ENCODE data around the gene TMBIM1. TPM values are rescaled to one million over a fixed set of nuclear protein-coding genes. Genes with fewer than 3 reads are reported as not detected.

The TMBIM1 gene
- total and polyA plus RNA-seq, 2 donors (not counting 1 experiment from before 2014, with no cell fraction given): 170 to 235 TPM

DNA sequence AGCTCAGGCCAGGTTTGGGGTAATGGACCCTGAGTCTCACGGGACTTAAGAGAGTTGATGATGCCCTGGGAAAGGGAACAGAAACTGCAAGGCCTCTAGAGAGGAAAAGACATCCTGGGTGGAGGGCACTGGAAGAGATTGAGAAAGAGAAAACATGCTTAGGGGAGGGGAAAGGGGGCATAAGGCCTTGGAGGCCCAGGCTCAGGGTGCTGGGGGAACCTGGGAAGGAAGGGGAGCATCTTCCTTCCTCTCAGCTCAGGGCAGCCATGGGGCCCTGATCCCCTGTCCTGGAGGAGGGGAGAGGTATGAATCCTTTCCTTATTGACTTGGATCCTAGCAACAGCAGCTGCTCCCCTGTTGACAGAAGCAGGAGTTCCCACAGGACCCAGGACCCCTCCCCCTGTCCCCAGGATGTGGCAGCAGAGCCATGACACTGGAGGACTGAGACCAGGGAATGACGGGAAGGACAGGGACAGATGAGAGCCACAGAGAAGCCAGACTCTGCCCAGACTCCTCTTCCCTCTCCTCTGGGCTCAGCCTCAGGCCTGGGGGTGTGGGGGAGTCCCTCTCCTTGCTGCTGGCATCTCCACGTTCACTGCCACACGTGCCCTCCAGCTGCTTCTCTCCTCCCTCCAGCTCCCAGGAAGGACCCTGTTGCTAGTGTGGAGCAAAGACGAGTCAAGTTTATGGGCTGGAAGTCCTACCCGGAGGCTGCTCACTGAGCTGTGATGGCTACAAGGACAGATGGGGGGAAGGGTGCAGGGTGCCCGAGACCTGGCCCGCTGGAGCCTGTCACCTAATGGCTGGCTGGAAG is 30.7 kb downstream of the TMBIM1 start:
- no peaks in the 10 kb centered on the region for H4K20me1 ChIP-seq (ENCODE audit: control insufficient read depth, extremely low read depth, insufficient read depth, low read length)
- H3K27me3 ChIP-seq (ENCODE audit: control insufficient read depth, insufficient read depth, low read length): no peaks in the 10 kb centered on the region
- no peak overlapping the region for H2AFZ ChIP-seq (ENCODE audit: low read length)
- H3K4me1 ChIP-seq (ENCODE audit: control insufficient read depth, extremely low read depth, insufficient read depth, low read length): peaks cover 8% of the 10 kb centered on the region
- no peak overlapping the region for H3K27ac ChIP-seq (ENCODE audit: insufficient read depth, low read length)
- no peak overlapping the region for H3K4me3 ChIP-seq (replicated peaks in 1 of 4; ENCODE audit: control extremely low read depth in 1 of 4, insufficient read depth in 1 of 4, low read depth in 3 of 4, low read length in 4 of 4)
- H3K9ac ChIP-seq (ENCODE audit: insufficient read depth, low read length): no peak overlapping the region
- peaks cover 11% of the 10 kb centered on the region for H3K36me3 ChIP-seq (ENCODE audit: control insufficient read depth, insufficient read depth, low read length)
- no peaks in the 10 kb centered on the region for H3K9me3 ChIP-seq (ENCODE audit: control insufficient read depth, insufficient read depth, low read depth, low read length)
- DNase-seq (ENCODE audit: low read depth in 2 of 2): no peak
- no peaks in the 10 kb centered on the region for H3K79me2 ChIP-seq (ENCODE audit: control insufficient read depth, insufficient read depth, low read length)
- H3K4me2 ChIP-seq (ENCODE audit: extremely low read depth, insufficient read depth, low read length): no peak overlapping the region
- TF ChIP-seq, protein P1, sequence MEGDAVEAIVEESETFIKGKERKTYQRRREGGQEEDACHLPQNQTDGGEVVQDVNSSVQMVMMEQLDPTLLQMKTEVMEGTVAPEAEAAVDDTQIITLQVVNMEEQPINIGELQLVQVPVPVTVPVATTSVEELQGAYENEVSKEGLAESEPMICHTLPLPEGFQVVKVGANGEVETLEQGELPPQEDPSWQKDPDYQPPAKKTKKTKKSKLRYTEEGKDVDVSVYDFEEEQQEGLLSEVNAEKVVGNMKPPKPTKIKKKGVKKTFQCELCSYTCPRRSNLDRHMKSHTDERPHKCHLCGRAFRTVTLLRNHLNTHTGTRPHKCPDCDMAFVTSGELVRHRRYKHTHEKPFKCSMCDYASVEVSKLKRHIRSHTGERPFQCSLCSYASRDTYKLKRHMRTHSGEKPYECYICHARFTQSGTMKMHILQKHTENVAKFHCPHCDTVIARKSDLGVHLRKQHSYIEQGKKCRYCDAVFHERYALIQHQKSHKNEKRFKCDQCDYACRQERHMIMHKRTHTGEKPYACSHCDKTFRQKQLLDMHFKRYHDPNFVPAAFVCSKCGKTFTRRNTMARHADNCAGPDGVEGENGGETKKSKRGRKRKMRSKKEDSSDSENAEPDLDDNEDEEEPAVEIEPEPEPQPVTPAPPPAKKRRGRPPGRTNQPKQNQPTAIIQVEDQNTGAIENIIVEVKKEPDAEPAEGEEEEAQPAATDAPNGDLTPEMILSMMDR (conservative IDR thresholded peaks at IDR 0.05 in 1 of 2, IDR thresholded peaks at IDR 0.05 in 1 of 2; ENCODE audit: low read depth in 1 of 2, low read length in 2 of 2): no peak
- no peak for TF ChIP-seq EZH2 (IDR thresholded peaks at IDR 0.05; ENCODE audit: low read length, missing control alignments)

DNA sequence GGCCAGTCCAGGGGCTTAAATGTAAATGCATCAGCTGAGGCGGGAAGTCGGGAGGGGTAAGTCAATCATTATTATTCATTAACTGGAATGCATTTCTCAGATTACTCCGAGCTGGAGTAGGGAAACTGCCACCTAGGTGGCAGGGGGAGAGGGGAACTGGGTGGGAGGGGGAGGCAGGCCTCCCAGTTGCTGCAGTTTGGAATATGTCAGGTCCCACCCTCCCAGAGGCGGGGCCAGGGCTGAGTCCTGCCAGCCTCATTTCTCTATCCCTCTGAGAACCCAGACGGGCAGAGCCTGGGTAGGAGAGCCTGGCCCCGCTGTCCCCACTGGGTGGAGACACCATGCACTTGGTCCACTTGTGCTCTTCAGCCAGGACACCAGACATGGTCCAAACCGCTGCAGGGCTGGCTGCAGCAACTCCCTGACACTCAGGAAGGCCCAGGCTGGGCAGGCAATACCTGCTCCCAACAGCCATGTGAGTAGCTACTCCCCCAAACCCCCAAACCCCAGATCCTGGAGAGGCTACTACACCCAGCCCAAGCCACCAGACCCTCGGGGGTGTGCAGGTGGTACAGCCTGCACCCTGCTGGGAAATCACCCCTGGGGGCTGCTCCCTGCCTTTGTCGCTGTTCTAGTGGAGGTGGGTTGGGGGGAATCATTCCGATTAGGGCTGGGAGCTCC is 31.4 kb downstream of the TMBIM1 start, which contains the start of gene GPBAR1:
Gene GPBAR1 (plus strand): TSS at position 274 of the 681 bp plus-strand sequence. CDS start 1,710 bp downstream, outside the sequence.
- Histone ChIP-seq H4K20me1 (ENCODE audit: control insufficient read depth, extremely low read depth, insufficient read depth, low read length) (no peaks in the 10 kb centered on the region), H3K4me2 (ENCODE audit: extremely low read depth, insufficient read depth, low read length) (no peak within 1 kb of the TSS), H3K27ac (ENCODE audit: insufficient read depth, low read length) (no peak within 1 kb of the TSS), H3K27me3 (ENCODE audit: control insufficient read depth, insufficient read depth, low read length) (no peaks in the 10 kb centered on the region), H3K36me3 (ENCODE audit: control insufficient read depth, insufficient read depth, low read length) (peaks cover 10% of the 10 kb centered on the region), H3K9ac (ENCODE audit: insufficient read depth, low read length) (no peak within 1 kb of the TSS), H3K4me1 (ENCODE audit: control insufficient read depth, extremely low read depth, insufficient read depth, low read length) (peaks cover 8% of the 10 kb centered on the region), H2AFZ (ENCODE audit: low read length) (no peak within 1 kb of the TSS), H3K4me3 (replicated peaks in 1 of 4; ENCODE audit: control extremely low read depth in 1 of 4, insufficient read depth in 1 of 4, low read depth in 3 of 4, low read length in 4 of 4) (no peak within 1 kb of the TSS), H3K79me2 (ENCODE audit: control insufficient read depth, insufficient read depth, low read length) (no peaks in the 10 kb centered on the region), H3K9me3 (ENCODE audit: control insufficient read depth, insufficient read depth, low read depth, low read length) (no peaks in the 10 kb centered on the region)
- TF ChIP-seq, protein P1 (conservative IDR thresholded peaks at IDR 0.05 in 1 of 2, IDR thresholded peaks at IDR 0.05 in 1 of 2; ENCODE audit: low read depth in 1 of 2, low read length in 2 of 2): no peak
- no peak for TF ChIP-seq EZH2 (IDR thresholded peaks at IDR 0.05; ENCODE audit: low read length, missing control alignments)
- no peak for DNase-seq (ENCODE audit: low read depth in 2 of 2)

DNA sequence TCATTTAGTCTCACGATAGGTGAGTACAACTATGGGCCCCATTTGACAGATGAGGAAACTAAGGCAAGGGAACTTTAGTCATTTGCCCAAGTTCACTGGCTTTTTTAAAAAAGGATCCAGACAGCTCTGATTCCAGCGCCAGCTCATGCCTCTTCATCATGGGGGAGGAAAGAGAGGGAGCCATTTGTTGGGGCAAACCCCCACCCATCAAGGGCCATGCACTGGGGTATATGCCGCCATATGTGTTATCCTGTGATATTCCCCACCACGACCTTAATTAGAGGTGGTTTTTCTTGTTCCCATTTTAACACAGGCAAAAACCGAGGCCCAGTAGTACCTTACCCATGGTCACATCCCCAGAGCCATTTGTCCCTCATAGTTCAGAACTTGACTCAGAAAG is 32.1 kb downstream of the TMBIM1 start:
- Histone ChIP-seq H3K4me1 (ENCODE audit: control insufficient read depth, extremely low read depth, insufficient read depth, low read length) (peaks cover 8% of the 10 kb centered on the region), H3K27me3 (ENCODE audit: control insufficient read depth, insufficient read depth, low read length) (no peaks in the 10 kb centered on the region), H3K36me3 (ENCODE audit: control insufficient read depth, insufficient read depth, low read length) (peaks cover 9% of the 10 kb centered on the region), H3K4me2 (ENCODE audit: extremely low read depth, insufficient read depth, low read length) (no peak overlapping the region), H3K27ac (ENCODE audit: insufficient read depth, low read length) (no peak overlapping the region), H2AFZ (ENCODE audit: low read length) (no peak overlapping the region), H3K79me2 (ENCODE audit: control insufficient read depth, insufficient read depth, low read length) (no peaks in the 10 kb centered on the region), H4K20me1 (ENCODE audit: control insufficient read depth, extremely low read depth, insufficient read depth, low read length) (no peaks in the 10 kb centered on the region), H3K9me3 (ENCODE audit: control insufficient read depth, insufficient read depth, low read depth, low read length) (no peaks in the 10 kb centered on the region), H3K4me3 (replicated peaks in 1 of 4; ENCODE audit: control extremely low read depth in 1 of 4, insufficient read depth in 1 of 4, low read depth in 3 of 4, low read length in 4 of 4) (no peak overlapping the region), H3K9ac (ENCODE audit: insufficient read depth, low read length) (no peak overlapping the region)
- no peak for DNase-seq (ENCODE audit: low read depth in 2 of 2)
- TF ChIP-seq EZH2 (IDR thresholded peaks at IDR 0.05; ENCODE audit: low read length, missing control alignments): no peak
- TF ChIP-seq, protein P1 (conservative IDR thresholded peaks at IDR 0.05 in 1 of 2, IDR thresholded peaks at IDR 0.05 in 1 of 2; ENCODE audit: low read depth in 1 of 2, low read length in 2 of 2): no peak

Data from fibroblast of lung (primary cell).